Kidney (tissue), 14 donors: ENCODE measurements around the gene SACM1L. TPM values are rescaled to one million over a fixed set of nuclear protein-coding genes. Genes with fewer than 3 reads are reported as not detected.

Source experiments
- DNase-seq, 5 donors: peaks; one replicate each; pipeline ENCODE4 v3.0.0-alpha.2; 2013 to 2020
- FAIRE-seq: peaks from 2 replicates; lab custom pipeline; 2012; peaks lifted over from hg19 to GRCh38; lab: Jason Lieb, UNC
- H3K27ac ChIP-seq, 2 donors: one replicate each; pipeline ENCODE4 v1.7.0; 2013; ENCODE audit warnings: low read depth in 2 of 2, low read length in 2 of 2, inconsistent platforms in 1 of 2
- H3K27me3 ChIP-seq: one replicate; pipeline ENCODE4 v1.7.1; 2013; ENCODE audit warnings: low read length, inconsistent platforms; ENCODE audit not compliant: control insufficient read depth, insufficient read depth
- H3K36me3 ChIP-seq, 3 donors: one replicate each; pipeline versions ENCODE4 v1.7.0 to v1.7.1; 2013; ENCODE audit warnings: low read length in 3 of 3, control low read depth in 1 of 3, inconsistent platforms in 1 of 3; ENCODE audit not compliant: insufficient read depth in 3 of 3, control insufficient read depth in 2 of 3
- H3K4me1 ChIP-seq, 3 donors: one replicate each; pipeline versions ENCODE4 v1.7.0 to v1.7.1; 2013; ENCODE audit warnings: low read length in 3 of 3, inconsistent platforms in 1 of 3, low read depth in 1 of 3; ENCODE audit not compliant: control insufficient read depth in 2 of 3, insufficient read depth in 2 of 3
- H3K4me3 ChIP-seq, 3 donors: one replicate each; pipeline versions ENCODE4 v1.7.0 to v1.8.1; 2013; ENCODE audit warnings: low read length in 3 of 3, control low read depth in 1 of 3, inconsistent platforms in 1 of 3
- H3K9ac ChIP-seq, 3 donors: one replicate each; pipeline versions ENCODE4 v1.7.0 to v1.7.1; 2013; ENCODE audit warnings: low read length in 3 of 3, control low read depth in 1 of 3, inconsistent platforms in 1 of 3
- H3K9me3 ChIP-seq, 3 donors: one replicate each; pipeline versions ENCODE4 v1.7.0 to v1.7.1; 2013; ENCODE audit warnings: low read length in 3 of 3, control low read depth in 1 of 3, inconsistent platforms in 1 of 3; ENCODE audit not compliant: control insufficient read depth in 2 of 3, insufficient read depth in 1 of 3
- intact Hi-C: fragments of 100-400 bp; cut with DNase I; formaldehyde crosslinking; loops from one replicate; pipeline ENCODE4 v1.11.1; 2022
- polyA plus RNA-seq: library from polyadenylated mRNA; stranded (reverse); fragments of 350-450 nt; fragmentation: Illumina TruSeq; extraction: RNeasy Lipid Tissue Mini Kit (QIAGEN cat#74804); gene quantifications from one replicate; pipeline ENCODE4 v1.2.3, GENCODE V29; 2014; ENCODE audit warnings: low read depth, low replicate concordance; ENCODE audit not compliant: insufficient read depth
- total RNA-seq: library from RNA; stranded (reverse); fragmentation: NEBNext Ultra II Directional; extraction: Animal tissue kit (Norgen Biotek cat#: 25700); gene quantifications from one replicate; pipeline ENCODE4 v1.2.1, GENCODE V29; 2021
- TF ChIP-seq, protein P1 (sequence below): IDR thresholded peaks from 3 replicates; pipeline ENCODE4 v1.5.1; 2012; ENCODE audit warnings: mild to moderate bottlenecking, moderate library complexity, borderline replicate concordance; ENCODE audit not compliant: insufficient read depth; ENCODE audit errors: extremely low read depth
- donor health status: control.
- donor health status: control.
- donor health status: control.
- donor health status: control.
- donor health status: control.
- donor health status: DM: yes; HTN: yes; CAD: no.
- donor health status: Normal renal cell carcinoma (clear cell type).

Gene SACM1L
- total and polyA plus RNA-seq, 2 donors from 2014 or later, result 27.1 to 53.1 TPM

GRCh38 chr3:45690336-45691035 lies 1.3 kb downstream of the SACM1L start:
- Histone ChIP-seq H3K27ac (peak overlapping the region in 1 of 2 donors; percentile 30), H3K4me3 (peak overlapping the region; percentile 76 to 96 (median 92))

GRCh38 chr3:45691842-45692241 lies 2.6 kb downstream of the SACM1L start:
- FAIRE-seq (no peak), DNase-seq (no peak)
- Histone ChIP-seq H3K4me1 (peaks cover 3 to 33% (median 21%) of the 10 kb centered on the region in 3 donors), H3K36me3 (peaks cover 0 to 3% (median 2%) of the 10 kb centered on the region in 3 donors), H3K27me3 (no peaks in the 10 kb centered on the region), H3K4me3 (no peak overlapping the region), H3K27ac (peak overlapping the region in 1 of 2 donors; percentile 12), H3K9me3 (no peaks in the 10 kb centered on the region), H3K9ac (no peak overlapping the region)
- intact Hi-C loops, result no loop called here
- TF ChIP-seq, protein P1, sequence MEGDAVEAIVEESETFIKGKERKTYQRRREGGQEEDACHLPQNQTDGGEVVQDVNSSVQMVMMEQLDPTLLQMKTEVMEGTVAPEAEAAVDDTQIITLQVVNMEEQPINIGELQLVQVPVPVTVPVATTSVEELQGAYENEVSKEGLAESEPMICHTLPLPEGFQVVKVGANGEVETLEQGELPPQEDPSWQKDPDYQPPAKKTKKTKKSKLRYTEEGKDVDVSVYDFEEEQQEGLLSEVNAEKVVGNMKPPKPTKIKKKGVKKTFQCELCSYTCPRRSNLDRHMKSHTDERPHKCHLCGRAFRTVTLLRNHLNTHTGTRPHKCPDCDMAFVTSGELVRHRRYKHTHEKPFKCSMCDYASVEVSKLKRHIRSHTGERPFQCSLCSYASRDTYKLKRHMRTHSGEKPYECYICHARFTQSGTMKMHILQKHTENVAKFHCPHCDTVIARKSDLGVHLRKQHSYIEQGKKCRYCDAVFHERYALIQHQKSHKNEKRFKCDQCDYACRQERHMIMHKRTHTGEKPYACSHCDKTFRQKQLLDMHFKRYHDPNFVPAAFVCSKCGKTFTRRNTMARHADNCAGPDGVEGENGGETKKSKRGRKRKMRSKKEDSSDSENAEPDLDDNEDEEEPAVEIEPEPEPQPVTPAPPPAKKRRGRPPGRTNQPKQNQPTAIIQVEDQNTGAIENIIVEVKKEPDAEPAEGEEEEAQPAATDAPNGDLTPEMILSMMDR, result no peak

More at GRCh38 chr3:45690336-45691035, 1.3 kb downstream of the SACM1L start:
- TF ChIP-seq, protein P1, result no peak
- intact Hi-C loops, result no loop called here
- H3K4me1 ChIP-seq, result peaks cover 3 to 33% (median 21%) of the 10 kb centered on the region in 3 donors
- no peaks in the 10 kb centered on the region for H3K9me3 ChIP-seq
- FAIRE-seq (no peak), DNase-seq (peak in 1 of 5 donors; percentile 24)
- no peaks in the 10 kb centered on the region for H3K27me3 ChIP-seq
- peak overlapping the region; percentile 14 to 92 (median 75) for H3K9ac ChIP-seq
- peaks cover 0 to 3% (median 2%) of the 10 kb centered on the region in 3 donors for H3K36me3 ChIP-seq

GRCh38 chr3:45692866-45693265 lies 3.7 kb downstream of the SACM1L start:
- FAIRE-seq (no peak), DNase-seq (no peak)
- H3K9me3 ChIP-seq, result no peaks in the 10 kb centered on the region
- intact Hi-C loops, result no loop called here
- TF ChIP-seq, protein P1, result no peak
- H3K36me3 ChIP-seq, result peaks cover 0 to 3% (median 2%) of the 10 kb centered on the region in 3 donors
- no peaks in the 10 kb centered on the region for H3K27me3 ChIP-seq
- H3K4me1 ChIP-seq, result peaks cover 3 to 33% (median 21%) of the 10 kb centered on the region in 3 donors
- H3K27ac ChIP-seq, result no peak overlapping the region
- no peak overlapping the region for H3K4me3 ChIP-seq
- no peak overlapping the region for H3K9ac ChIP-seq
